ENCODE data around the gene HOXC9. TPM values are rescaled to one million over a fixed set of nuclear protein-coding genes. Genes with fewer than 3 reads are reported as not detected.

The HOXC9 gene
- total and polyA plus RNA-seq, 9 of the 15 experiments (the other 6 are each of a cell fraction or from before 2014, with no cell fraction given), result 1.1 to 10.5 (median 9.3) TPM

DNA sequence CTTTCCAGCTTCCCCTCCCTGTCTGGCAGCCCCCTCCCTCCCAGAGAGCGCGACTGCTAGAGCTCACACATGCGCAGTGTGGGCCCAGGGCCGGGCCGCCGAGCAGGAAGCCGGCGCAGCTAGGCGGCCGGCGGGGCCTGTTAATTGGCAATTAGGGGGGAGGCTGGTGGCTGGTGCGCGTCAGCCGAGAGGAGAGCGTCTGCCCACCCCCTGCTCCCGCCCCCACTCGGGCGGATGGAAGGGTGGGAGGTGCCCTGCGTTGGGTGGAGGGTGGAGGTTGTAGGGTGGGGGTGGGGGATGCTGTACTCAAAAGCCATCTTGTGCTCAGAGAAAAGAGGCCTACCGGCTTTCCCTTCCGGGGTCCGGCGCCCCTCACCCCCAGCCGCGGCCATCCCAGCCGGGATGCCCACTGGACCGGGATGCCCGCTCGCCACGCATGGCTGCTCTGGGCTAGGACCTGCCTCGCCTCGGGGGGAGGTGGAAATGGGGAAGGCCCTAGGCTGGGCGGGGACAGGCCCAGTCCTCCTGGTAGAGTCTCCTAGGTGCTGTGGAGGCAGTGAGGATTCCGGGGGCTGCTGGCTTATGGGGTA, 18.0 kb downstream of the HOXC9 start (continued):
- TF ChIP-seq, protein P1, sequence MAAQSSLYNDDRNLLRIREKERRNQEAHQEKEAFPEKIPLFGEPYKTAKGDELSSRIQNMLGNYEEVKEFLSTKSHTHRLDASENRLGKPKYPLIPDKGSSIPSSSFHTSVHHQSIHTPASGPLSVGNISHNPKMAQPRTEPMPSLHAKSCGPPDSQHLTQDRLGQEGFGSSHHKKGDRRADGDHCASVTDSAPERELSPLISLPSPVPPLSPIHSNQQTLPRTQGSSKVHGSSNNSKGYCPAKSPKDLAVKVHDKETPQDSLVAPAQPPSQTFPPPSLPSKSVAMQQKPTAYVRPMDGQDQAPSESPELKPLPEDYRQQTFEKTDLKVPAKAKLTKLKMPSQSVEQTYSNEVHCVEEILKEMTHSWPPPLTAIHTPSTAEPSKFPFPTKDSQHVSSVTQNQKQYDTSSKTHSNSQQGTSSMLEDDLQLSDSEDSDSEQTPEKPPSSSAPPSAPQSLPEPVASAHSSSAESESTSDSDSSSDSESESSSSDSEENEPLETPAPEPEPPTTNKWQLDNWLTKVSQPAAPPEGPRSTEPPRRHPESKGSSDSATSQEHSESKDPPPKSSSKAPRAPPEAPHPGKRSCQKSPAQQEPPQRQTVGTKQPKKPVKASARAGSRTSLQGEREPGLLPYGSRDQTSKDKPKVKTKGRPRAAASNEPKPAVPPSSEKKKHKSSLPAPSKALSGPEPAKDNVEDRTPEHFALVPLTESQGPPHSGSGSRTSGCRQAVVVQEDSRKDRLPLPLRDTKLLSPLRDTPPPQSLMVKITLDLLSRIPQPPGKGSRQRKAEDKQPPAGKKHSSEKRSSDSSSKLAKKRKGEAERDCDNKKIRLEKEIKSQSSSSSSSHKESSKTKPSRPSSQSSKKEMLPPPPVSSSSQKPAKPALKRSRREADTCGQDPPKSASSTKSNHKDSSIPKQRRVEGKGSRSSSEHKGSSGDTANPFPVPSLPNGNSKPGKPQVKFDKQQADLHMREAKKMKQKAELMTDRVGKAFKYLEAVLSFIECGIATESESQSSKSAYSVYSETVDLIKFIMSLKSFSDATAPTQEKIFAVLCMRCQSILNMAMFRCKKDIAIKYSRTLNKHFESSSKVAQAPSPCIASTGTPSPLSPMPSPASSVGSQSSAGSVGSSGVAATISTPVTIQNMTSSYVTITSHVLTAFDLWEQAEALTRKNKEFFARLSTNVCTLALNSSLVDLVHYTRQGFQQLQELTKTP (IDR thresholded peaks at IDR 0.05; ENCODE audit: low read depth in 1 of 2, partially characterized antibody in 2 of 2), result no peak
- no peak for TF ChIP-seq HSF4 (CRISPR knock-in tag; IDR thresholded peaks at IDR 0.05; ENCODE audit: borderline replicate concordance)
- TF ChIP-seq, protein P2, sequence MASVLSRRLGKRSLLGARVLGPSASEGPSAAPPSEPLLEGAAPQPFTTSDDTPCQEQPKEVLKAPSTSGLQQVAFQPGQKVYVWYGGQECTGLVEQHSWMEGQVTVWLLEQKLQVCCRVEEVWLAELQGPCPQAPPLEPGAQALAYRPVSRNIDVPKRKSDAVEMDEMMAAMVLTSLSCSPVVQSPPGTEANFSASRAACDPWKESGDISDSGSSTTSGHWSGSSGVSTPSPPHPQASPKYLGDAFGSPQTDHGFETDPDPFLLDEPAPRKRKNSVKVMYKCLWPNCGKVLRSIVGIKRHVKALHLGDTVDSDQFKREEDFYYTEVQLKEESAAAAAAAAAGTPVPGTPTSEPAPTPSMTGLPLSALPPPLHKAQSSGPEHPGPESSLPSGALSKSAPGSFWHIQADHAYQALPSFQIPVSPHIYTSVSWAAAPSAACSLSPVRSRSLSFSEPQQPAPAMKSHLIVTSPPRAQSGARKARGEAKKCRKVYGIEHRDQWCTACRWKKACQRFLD (CRISPR knock-in tag; IDR thresholded peaks at IDR 0.05), result peak; percentile 80; the same call in 1 of the 2 replicates
- no peak for TF ChIP-seq GATAD2A (IDR thresholded peaks at IDR 0.05)
- TF ChIP-seq POLR2A (conservative IDR thresholded peaks at IDR 0.05), result peak; percentile 78
- TF ChIP-seq POLR2AphosphoS2 (IDR thresholded peaks at IDR 0.05; ENCODE audit: low read length), result no peak
- no peak for TF ChIP-seq E2F3 (CRISPR knock-in tag; IDR thresholded peaks at IDR 0.05)
- peak; percentile 17; the same call in 1 of the 2 replicates for TF ChIP-seq JUND (IDR thresholded peaks at IDR 0.05; ENCODE audit: borderline replicate concordance, low read depth, low read length)
- TF ChIP-seq JUND (tag; IDR thresholded peaks at IDR 0.05; ENCODE audit: borderline replicate concordance, low read depth, low read length), result no peak; the same call in 2 of the 3 replicates
- no peak for TF ChIP-seq SIN3A (IDR thresholded peaks at IDR 0.05; ENCODE audit: borderline replicate concordance in 2 of 2, control insufficient read depth in 1 of 2, low read depth in 2 of 2, low read length in 2 of 2)
- no peak for TF ChIP-seq ZNF140 (CRISPR knock-in tag; IDR thresholded peaks at IDR 0.05)
- TF ChIP-seq LEF1 (IDR thresholded peaks at IDR 0.05), result no peak
- TF ChIP-seq HNRNPLL (IDR thresholded peaks at IDR 0.05; ENCODE audit: low read depth, low read length, poor library complexity, severe bottlenecking), result no peak
- TF ChIP-seq, protein P3, sequence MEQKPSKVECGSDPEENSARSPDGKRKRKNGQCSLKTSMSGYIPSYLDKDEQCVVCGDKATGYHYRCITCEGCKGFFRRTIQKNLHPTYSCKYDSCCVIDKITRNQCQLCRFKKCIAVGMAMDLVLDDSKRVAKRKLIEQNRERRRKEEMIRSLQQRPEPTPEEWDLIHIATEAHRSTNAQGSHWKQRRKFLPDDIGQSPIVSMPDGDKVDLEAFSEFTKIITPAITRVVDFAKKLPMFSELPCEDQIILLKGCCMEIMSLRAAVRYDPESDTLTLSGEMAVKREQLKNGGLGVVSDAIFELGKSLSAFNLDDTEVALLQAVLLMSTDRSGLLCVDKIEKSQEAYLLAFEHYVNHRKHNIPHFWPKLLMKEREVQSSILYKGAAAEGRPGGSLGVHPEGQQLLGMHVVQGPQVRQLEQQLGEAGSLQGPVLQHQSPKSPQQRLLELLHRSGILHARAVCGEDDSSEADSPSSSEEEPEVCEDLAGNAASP (IDR thresholded peaks at IDR 0.05), result no peak
- TF ChIP-seq SRSF1 (IDR thresholded peaks at IDR 0.05; ENCODE audit: low read depth, low read length), result no peak
- TF ChIP-seq, protein P4, sequence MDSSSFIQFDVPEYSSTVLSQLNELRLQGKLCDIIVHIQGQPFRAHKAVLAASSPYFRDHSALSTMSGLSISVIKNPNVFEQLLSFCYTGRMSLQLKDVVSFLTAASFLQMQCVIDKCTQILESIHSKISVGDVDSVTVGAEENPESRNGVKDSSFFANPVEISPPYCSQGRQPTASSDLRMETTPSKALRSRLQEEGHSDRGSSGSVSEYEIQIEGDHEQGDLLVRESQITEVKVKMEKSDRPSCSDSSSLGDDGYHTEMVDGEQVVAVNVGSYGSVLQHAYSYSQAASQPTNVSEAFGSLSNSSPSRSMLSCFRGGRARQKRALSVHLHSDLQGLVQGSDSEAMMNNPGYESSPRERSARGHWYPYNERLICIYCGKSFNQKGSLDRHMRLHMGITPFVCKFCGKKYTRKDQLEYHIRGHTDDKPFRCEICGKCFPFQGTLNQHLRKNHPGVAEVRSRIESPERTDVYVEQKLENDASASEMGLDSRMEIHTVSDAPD (CRISPR knock-in tag; IDR thresholded peaks at IDR 0.05), result no peak
- no peak for TF ChIP-seq MCM3 (IDR thresholded peaks at IDR 0.05)
- TF ChIP-seq ZNF717 (CRISPR knock-in tag; IDR thresholded peaks at IDR 0.05), result no peak
- no peak for TF ChIP-seq ATF7 (IDR thresholded peaks at IDR 0.05)
- TF ChIP-seq TEAD1 (CRISPR knock-in tag; IDR thresholded peaks at IDR 0.05), result no peak
